Activated CD8-positive, alpha-beta memory T cell treated with anti-CD3 and anti-CD28 coated beads, Interleukin-2, amount 50 U/mL, for 1 hour (primary cell): ENCODE measurements around the gene EDARADD.
"Not testable (repeated sequence)": the region's sequence is repeated elsewhere in the genome, so short reads cannot be mapped to it uniquely, and the experiment has no call there.

Experiments
- DNase-seq: peaks from one replicate; pipeline ENCODE4 v3.0.0-alpha.2; 2020; ENCODE audit errors: extremely low read depth

Gene EDARADD

DNA sequence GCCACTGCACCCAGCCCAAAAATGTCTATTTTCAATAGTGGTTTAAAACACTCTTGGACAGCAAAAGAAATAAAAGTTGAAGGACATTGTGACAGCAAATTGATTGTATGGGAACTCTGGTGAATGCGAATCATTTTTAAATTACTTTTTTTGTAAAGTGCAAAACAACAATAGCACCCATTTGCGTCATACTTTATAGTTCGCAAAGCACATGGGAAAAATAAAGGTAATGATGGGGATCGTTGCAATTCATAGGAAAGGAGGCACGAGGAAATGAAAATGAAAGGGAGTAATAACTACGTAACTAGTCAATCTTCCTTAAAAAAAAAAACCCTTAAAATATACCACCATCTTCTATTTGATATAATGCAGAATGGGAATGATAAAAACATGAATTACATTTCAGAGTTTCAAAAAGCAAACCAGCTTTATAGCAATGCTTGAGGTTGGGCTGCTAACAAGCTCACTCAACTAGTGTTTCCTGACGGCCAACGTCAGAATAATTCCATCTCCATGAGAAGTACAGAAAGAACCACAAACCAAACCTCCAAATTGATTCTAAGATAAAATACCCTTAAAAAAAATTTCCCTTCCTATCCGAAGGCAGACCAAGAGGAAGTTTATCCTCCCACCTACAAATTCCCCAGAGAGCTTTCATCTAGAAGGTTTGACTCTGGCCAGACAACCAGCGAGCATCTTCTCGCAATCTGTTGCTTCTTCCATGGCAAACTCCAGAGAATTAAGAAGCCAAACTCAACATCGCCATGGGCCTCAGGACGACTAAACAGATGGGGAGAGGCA is at the start of gene EDARADD:
Gene EDARADD (plus strand): TSS at position 606 of the 801 bp plus-strand sequence. CDS start 159 bp downstream, at position 765.
- DNase-seq = no peak

DNA sequence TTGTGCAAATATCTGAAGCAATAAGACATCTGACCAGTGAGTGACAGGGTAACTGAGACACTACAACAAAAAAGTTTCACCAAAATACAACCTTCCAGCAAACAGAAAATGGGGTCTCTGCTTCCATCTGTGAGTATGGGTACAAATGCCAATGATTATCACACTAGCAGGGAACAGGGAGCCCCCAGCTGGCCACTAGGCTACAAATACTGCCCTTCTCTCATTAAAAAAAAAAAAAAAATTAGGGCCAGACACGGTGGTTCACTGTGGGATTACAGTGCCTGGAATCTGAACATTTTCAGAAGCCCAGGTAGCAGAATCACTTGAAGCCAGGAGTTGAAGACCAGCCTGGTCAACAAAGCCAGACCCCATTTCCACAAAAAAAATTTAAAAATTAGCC is 48.4 kb upstream of the EDARADD start:
- no peak for DNase-seq

DNA sequence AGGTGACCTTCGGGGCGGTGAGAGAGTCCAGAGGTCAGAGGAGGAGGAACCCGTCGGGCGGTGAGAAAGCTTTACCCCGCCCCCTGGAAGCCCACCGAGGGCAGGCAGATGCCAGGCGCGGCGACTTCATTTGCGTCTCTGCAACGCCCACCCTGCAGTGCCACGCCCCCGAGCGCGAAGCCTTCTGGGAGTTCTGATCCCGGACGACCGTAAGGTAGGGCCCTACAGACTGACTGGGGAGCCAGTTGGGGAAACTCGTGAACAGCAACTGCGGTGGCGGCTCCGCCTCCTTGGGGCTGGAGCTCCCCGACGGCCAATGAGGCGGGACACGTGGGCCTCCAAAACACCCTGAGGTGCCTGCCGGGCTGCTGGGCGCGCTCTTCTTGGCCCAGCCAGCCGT is 46.0 kb upstream of the EDARADD start:
- no peak for DNase-seq

DNA sequence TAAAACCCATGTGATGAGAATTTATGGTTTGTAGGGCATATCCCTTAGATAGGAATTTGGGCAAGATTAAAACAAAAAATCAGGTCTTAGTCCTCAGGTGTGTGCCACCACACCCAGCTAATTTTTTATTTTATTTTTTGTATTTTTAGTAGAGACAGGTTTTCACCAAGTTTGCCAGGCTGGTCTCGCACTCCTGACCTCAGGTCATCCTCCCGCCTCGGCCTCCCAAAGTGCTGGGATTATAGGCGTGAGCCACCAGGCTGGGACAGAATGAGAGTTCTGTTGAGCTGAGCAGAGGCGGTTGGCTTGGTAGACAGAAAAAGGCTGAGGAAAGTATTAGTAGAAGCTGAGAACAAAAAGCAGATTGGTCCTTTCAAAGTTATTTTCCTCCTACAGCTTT is 43.8 kb upstream of the EDARADD start:
- DNase-seq = no peak

DNA sequence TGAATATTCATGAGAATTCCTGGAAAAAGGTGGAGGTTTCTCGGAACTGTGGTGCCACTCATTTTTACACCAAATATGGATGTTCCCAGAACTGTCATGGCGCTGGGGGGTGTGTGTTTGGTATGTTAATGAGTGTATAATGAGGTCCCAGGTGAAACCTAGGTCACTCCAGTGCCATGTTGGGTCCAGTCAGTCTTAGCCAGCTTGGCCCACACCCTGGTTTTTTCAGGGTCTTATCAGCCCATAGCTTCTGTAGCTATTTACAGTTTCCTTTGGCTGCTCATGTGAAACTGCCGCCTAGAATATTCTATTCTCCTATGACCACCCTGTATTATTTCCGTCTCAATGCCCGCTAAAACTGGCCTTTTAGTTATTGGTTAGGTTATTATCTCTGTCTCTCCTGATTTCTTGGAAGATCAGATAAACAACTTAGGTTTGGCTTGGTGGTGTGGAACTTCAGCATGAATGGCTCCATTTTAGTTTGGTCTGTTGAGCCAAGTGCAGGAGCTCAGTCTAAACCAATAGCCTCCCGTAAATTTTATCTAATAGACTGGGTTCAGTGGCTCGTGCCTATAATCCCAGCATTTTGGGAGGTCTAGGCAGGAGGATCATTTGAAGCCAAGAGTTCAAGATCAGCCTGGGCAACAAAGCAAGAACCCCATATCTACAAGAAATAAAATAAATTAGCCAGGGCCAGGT is 42.1 kb upstream of the EDARADD start:
- DNase-seq = no peak

DNA sequence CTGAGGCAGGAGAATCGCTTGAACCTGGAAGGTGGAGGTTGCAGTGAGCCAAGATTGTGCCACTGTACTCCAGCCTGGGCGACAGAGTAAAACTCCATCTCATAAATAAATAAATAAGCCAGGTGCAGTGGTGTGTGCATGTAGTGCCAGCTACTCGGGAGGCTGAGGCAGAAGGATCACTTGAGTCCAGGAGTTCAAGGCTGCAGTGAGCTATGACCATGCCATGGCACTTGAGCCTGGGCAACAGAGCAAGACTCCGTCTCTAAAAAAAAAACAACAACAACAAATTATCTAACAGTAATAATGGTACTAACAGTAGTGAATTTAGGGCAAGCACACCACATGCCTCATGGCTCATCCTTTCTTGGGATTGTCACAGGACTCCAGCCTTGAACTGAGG is 41.3 kb upstream of the EDARADD start:
- not testable (repeated sequence) for DNase-seq

DNA sequence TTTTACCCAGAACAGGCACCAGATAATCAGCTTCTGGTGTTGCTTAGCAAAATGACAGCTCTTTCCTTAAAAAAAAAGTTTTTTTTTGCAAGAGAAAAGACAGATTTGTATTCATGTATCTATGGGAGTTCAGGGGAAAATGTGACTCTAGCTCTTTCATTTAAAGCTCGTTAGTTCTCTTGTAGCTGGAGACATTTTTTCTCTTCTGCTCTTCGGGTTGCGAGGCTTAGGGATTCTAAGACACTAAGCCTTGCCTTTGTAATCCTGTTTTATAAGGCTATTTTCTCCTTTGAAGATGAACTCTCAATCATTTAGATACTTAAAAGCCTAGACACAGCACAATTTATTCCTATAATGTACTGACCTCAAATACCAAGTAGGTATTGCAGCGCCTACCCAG is 40.3 kb upstream of the EDARADD start:
- DNase-seq = no peak

DNA sequence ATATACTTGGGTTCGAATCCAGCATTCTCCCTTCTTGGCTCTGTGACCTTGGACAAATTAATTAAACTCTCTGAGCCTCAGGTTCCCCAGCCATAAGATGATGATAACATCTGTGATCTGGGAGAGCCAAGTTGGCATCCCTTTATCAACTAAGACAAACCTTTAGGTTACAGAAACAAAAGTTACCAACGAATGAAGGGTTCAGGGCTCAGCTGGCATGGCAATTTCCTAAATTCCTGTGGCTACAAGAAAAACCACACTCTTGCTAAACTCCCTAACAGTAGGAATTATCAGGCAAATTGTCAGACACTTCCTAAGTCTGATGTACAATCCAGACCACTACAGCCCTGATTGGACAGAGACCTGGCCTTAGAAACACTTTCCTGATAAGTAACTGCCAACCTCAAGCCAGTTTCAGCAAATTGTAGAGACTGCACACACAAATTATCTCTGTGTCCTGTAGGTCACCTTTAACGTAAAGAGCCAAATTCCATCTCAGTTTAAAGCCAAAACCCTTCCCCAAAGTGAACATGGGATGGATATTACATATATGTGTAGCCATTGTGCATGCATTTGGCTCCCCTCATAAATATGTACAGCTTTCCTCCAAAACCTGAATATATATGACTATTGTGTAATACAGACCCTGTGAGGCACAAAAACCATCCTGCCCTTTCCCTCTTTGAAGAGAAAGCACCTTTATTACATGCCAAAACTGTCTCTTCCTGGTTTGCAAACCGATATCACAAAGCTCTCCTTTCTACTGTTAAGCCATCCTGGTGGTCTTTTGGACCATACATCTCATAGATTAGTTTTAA is 39.5 kb upstream of the EDARADD start:
- no peak for DNase-seq

DNA sequence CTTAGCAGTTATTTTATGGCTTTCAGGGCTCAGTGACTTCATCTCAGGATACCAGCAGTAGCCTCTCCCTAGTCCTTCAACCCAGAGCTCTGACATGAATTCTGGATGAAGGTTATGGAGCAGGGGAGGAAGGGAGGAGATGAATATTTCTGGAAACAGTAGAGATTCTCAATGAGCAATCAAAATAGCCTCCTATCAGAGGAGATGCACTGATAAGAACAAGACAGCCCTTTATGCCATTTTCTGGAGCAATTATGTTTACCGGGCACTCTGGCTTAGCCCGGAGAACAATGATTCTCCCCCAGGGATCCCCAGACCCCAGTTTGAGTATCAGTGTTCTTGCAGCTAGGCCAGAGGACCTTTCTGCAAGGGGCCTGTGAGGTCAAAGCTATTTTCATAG is 37.9 kb upstream of the EDARADD start:
- DNase-seq = no peak

DNA sequence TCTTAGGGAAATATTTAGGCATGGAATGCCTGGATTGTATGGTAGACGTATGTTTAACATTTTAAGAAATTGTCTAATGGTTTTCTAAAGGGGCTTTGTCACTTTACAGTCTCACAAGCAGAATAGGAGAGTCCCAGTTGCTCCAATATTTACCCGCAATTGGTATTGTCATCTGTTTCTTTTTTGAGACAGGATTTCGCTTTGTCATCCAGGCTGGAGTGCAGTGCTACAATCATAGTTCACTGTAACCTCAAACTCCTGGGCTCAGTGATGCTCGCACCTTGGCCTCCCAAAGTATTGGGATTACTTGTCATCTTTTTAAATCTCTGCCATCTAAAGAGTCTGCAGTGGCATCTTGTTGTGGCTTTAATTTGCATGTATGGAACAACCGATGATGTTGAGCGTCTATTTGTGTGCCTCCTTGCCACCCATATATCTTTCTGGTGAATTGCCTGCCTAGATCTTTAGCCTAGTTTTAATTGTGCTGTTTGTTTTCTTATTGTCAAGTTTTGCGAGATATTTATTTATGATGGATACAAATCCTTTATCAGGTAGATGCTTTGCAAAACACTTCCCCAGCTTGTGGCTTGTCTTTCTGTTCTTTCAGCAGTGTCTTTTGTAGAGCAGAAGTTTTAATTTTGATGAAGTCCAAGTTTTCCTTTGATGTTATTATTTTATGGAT is 32.0 kb upstream of the EDARADD start:
- no peak for DNase-seq

DNA sequence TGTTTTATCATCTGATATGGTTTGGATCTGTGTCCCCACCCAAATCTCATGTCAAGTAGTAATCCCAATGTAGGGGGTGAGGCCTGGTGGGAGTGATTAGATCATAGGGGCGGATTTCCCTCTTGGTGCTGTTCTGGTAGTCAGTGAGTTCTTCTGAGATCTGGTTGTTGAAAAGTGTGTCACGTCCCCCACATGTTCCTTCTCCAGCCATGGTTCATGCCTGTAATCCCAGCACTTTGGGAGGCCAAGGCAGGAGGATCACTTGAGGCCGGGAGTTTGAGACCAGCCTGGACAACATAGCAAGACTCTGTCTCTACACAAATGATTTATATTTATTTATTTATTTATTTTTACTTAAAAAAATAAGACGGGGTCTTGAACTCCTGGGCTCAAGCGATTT is 30.8 kb upstream of the EDARADD start:
- DNase-seq = no peak

DNA sequence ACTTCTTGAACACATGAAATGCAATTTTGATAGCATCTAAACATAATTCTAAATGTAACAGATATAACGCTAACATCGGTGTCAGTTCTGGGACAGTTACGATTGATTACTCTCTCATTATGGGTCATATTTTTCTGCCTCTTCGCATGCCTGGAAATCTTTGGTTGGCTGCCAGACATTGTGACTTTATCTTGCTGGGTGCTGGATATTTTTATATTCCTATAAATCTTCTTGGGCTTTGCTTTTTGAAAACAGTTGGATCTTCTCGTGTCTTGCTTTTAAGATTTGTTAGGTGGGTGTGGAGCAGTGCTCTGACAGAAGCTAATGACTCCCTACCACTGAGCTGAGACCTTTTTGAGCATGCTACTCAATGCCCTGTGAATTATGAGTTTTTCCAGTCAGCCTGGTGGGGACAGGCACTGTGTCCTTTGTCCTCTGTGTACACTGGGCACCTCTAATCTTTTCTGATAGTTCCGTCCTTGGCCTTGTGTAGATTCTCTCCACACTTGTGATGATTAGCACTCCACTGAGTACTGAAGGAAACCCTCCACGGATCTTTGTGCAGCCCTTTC is 28.0 kb upstream of the EDARADD start:
- no peak for DNase-seq

DNA sequence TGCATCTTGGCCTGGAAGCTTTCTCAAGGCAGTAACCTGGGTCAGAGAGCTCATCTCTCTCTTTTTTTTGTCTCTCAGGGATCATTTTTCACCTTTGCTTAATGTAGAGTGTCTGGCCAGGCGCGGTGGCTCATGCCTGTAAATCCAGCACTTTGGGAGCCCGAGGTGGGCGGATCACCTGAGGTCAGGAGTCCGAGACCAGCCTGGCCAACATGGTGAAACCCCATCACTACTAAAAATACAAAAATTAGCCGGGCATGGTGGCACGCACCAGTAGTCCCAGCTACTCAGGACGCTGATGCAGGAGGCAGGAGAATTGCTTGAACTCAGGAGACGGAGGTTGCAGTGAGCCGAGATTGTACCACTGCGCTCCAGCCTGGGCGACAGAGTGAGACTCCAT is 27.4 kb upstream of the EDARADD start:
- DNase-seq = not testable (repeated sequence)

DNA sequence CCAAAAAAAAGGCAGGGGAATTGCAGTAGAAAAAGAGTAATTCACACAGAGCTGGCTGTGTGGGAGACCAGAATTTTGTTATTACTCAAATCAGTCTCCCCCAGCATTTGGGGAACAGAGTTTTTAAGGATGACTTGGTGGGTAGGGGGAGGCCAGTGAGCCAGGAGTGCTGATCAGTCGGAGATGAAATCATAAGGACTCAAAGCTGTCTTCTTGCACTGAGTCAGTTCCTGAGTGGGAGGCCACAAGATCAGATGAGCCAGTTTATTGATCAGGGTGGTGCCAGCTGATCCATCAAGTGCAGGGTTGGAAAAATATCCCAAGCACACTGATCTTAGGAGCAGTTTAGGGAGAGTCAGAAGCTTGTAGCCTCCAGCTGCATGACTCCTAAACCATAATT is 23.7 kb upstream of the EDARADD start:
- no peak for DNase-seq

DNA sequence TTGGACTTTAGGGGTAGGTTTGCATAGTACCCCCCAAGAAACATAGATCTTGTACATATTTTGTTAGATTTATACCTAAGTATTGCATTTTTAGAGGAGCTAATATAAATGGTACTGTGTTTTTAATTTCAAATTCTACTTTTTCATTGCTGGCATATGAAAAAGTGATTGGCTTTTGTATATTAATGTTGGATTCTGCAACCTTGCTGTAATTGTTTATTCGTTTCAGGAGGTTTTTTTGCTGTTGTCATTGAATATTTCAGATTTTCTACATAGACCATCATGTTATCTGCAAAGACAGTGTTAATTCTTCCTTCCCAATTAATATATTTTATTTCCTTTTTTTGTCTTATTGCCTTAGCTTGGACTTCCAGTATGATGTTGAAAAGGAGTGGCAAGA is 23.0 kb upstream of the EDARADD start:
- DNase-seq = no peak

DNA sequence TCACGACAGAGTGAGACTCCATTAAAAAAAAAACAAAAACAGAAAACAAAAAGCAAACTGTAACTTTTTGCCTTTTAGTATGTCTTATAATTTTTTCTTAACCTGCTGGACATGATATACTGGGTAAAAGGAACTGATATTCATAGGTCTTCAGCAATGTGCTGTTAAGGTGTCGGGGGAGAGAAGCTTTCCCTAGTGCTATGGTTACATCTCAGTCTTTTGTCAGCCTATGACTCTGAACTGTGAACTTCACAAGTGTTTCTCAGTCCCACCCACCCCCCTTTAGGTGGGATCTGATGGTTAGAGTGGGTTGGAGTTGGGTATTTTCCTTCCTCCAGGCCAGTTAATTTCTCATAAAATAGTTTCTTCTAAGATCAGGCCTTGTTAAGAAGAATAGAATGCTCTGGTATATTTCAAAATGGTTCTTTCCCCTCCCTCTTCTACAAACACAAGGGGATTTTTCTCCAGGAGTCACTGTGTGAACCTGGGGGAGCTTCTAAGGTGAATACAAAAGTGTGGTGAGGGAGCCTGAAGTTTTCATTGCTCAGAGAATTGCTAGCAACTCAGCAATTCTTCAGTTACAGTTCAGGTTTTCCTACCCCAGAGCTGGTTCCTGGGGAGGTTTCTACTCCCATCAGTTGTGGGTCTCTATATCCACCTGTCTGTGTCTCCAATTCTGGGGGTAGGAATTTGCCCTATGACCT is 16.1 kb upstream of the EDARADD start:
- no peak for DNase-seq

DNA sequence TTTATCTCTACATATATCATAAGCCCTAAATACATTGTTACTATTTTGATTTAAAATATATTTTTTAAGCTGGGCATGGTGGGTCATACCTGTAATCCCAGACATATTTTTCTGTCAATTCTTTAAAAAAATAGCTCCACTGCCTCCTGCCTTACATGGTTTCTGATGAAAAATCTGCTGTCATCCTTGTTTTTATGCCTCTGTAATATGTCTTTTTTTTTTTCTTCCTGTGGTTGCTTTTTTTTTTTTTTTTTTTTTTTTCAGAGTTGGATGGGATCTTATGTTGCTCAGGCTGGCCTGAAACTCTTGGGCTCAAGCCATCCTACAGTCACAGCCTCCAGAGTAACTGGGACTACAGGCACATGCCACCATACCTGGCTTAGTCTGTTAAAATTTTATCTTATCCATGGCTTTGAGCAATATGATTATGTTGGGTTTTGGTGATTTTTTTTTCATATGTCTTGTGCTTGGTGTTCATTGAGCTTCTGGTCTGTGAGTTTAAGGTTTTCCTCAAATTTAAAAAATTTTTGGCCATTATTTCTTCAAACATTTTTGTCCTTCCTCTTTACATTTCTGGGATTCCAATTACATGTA is 12.4 kb upstream of the EDARADD start:
- DNase-seq = no peak

DNA sequence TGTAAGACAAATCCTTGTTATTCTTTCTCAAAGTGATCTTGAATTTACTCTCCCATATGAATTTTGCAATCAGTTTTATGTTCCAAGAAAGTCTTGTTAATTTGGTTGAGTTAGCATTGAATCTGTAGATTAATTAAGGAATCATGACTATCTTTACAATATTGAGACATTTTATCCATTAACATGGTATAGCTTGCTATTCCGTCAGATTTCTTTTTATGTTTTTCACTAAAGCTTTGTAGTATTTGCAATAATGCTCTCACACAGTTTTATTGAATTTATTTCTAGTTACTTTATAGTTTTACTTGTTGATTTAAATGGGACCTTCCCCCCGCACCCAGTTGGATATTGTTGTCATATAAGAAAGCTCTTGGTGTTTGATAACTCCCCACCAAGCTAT is 5.8 kb upstream of the EDARADD start:
- DNase-seq = no peak

DNA sequence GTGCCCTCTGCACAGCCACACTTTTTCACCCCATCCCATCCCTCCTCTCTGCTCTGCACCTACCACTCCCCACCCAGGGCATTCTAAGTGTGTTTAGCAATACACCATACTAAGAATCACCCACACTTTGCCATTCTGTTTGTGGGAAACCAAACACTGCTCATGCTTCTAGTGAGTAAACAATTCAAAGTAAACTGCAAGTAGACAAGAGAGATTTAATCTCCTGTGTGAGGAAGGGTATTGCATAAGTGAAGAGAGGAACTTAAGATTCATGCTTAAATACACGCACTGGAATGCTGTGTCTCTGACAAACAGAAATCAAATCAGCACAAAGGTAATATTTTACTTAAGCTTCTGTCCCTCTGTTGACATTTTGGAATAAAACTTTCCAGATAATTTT is 4.8 kb upstream of the EDARADD start:
- DNase-seq = no peak

DNA sequence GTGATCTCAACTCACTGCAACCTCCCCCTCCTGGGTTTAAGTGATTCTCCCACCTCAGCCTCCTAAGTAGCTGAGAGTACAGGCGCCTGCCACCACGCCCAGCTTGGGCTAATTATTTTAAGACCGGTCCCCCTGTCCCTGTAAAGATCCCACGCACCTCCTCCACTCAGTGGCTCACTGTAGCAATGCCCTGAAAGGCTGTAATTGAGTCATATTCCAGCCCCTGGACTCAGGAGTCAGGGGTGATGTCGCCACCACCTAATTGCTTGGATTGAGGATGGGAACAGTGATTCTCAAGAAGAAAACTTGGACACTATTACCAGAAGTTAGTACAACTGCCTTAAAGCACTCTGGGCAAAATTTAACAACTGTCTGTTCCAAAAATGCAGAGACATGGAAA is 3.1 kb upstream of the EDARADD start:
- DNase-seq = no peak

DNA sequence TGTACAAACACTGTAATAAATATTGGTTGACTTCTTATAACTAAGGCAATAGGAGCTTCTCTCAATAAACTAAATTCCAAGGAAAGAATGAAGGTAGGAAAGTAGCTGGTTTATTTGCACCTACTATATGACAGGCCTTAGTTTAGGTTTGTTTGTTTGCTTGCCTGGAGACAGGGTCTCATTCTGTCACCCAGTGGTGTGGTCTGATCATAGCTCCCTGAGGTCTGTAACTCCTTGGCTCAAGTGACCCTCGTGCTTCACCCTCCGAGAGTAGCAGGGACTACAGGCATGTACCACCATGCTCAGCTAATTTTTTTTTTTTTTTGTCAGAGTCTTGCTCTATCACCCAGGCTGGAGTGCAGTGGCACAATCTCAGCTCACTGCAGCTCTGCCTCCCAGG is 1.9 kb upstream of the EDARADD start:
- no peak for DNase-seq
